Neuronal stem cell (in vitro differentiated cells): ENCODE results near the gene LUZP2.

Experiments
- DNase-seq: peaks from one replicate; pipeline ENCODE4 v3.0.0-alpha.2; 2013; ENCODE audit warnings: low spot score
- H2AFZ ChIP-seq: one replicate; pipeline ENCODE4 v1.6.1; 2013; ENCODE audit warnings: mild to moderate bottlenecking, low read length, inconsistent platforms
- H2AK5ac ChIP-seq: 2 replicates; pipeline ENCODE4 v1.6.1; 2013; ENCODE audit warnings: low read depth, mild to moderate bottlenecking, inconsistent platforms, low read length, moderate library complexity, mixed read lengths
- H2BK120ac ChIP-seq: 2 replicates; pipeline ENCODE4 v1.6.1; 2013; ENCODE audit warnings: low read depth, mild to moderate bottlenecking, inconsistent platforms, low read length, moderate library complexity, mixed read lengths
- H2BK12ac ChIP-seq: one replicate; pipeline ENCODE4 v1.6.1; 2013; ENCODE audit warnings: low read length, inconsistent platforms
- H2BK15ac ChIP-seq: 2 replicates; pipeline ENCODE4 v1.6.1; 2013; ENCODE audit warnings: mild to moderate bottlenecking, low read length, inconsistent platforms, mixed read lengths
- H2BK5ac ChIP-seq: one replicate; pipeline ENCODE4 v1.6.1; 2013; ENCODE audit warnings: inconsistent platforms, mild to moderate bottlenecking, low read length, moderate library complexity
- H3K14ac ChIP-seq: one replicate; pipeline ENCODE4 v1.6.1; 2013; ENCODE audit warnings: low read length, inconsistent platforms
- H3K18ac ChIP-seq: 2 replicates; pipeline ENCODE4 v1.6.1; 2013; ENCODE audit warnings: low read length, inconsistent platforms
- H3K23ac ChIP-seq: 2 replicates; pipeline ENCODE4 v1.6.1; 2013; ENCODE audit warnings: low read depth, mild to moderate bottlenecking, mixed read lengths, low read length, inconsistent platforms; ENCODE audit not compliant: poor library complexity
- H3K27ac ChIP-seq: replicated peaks from 3 replicates; pipeline ENCODE4 v1.5.1; 2013; ENCODE audit warnings: low read length, inconsistent platforms
- H3K27me3 ChIP-seq, 3 experiments: 2 replicates each; pipeline ENCODE4 v1.6.1; 2013; ENCODE audit warnings: low read length in 3 of 3, mild to moderate bottlenecking in 2 of 3, inconsistent platforms in 1 of 3, low read depth in 1 of 3, mixed read lengths in 1 of 3, moderate library complexity in 1 of 3; ENCODE audit not compliant: control insufficient read depth in 3 of 3, insufficient read depth in 3 of 3
- H3K36me3 ChIP-seq, 2 donors: replicated peaks in 1 of 2; 2 replicates each; pipeline ENCODE4 v1.6.1; 2013; ENCODE audit warnings: low read length in 2 of 2; ENCODE audit not compliant: control insufficient read depth in 2 of 2, insufficient read depth in 2 of 2
- H3K4ac ChIP-seq: 2 replicates; pipeline ENCODE4 v1.6.1; 2013; ENCODE audit warnings: inconsistent platforms, mild to moderate bottlenecking, low read length, moderate library complexity
- H3K4me1 ChIP-seq, 2 donors: 1 replicate in 1 of 2; 2 replicates in 1 of 2; pipeline ENCODE4 v1.6.1; 2013; ENCODE audit warnings: low read length in 2 of 2, low read depth in 1 of 2; ENCODE audit not compliant: control insufficient read depth in 2 of 2, insufficient read depth in 1 of 2
- H3K4me2 ChIP-seq: one replicate; pipeline ENCODE4 v1.6.1; 2013; ENCODE audit warnings: mild to moderate bottlenecking, low read length, inconsistent platforms; ENCODE audit not compliant: insufficient read depth, poor library complexity, severe bottlenecking
- H3K4me3 ChIP-seq, 2 donors: 2 replicates each; pipeline ENCODE4 v1.5.1; 2013; ENCODE audit warnings: low read length in 2 of 2, mild to moderate bottlenecking in 2 of 2, inconsistent platforms in 1 of 2, moderate library complexity in 1 of 2
- H3K79me1 ChIP-seq: one replicate; pipeline ENCODE4 v1.6.1; 2013; ENCODE audit warnings: low read depth, mild to moderate bottlenecking, inconsistent platforms, low read length, moderate library complexity
- H3K9ac ChIP-seq: one replicate; pipeline ENCODE4 v1.6.1; 2013; ENCODE audit warnings: mild to moderate bottlenecking, low read depth, low read length, inconsistent platforms; ENCODE audit not compliant: poor library complexity
- H3K9me3 ChIP-seq, 2 donors: replicated peaks in 1 of 2; 2 replicates each; pipeline versions ENCODE3 to v1.6.1; 2013; ENCODE audit warnings: low read length in 2 of 2, mild to moderate bottlenecking in 2 of 2, inconsistent platforms in 1 of 2, low read depth in 1 of 2, mixed read lengths in 1 of 2, moderate library complexity in 1 of 2; ENCODE audit not compliant: control insufficient read depth in 2 of 2, insufficient read depth in 1 of 2
- H4K8ac ChIP-seq: one replicate; pipeline ENCODE4 v1.6.1; 2013; ENCODE audit warnings: low read depth, mild to moderate bottlenecking, inconsistent platforms, low read length, moderate library complexity
- H4K91ac ChIP-seq: one replicate; pipeline ENCODE4 v1.6.1; 2013; ENCODE audit warnings: low read length, low read depth, mild to moderate bottlenecking, inconsistent platforms; ENCODE audit not compliant: poor library complexity
- WGBS, 2 donors: extraction: QIAGEN DNeasy Blood & Tissue Kit; methylation state at CpG; one replicate each; pipeline ENCODE4 v1.1.7; 2013; ENCODE audit warnings: missing lambda C conversion rate in 2 of 2, mixed read lengths in 1 of 2; ENCODE audit not compliant: insufficient read length in 2 of 2, insufficient replicate concordance in 1 of 2; ENCODE audit errors: extremely low coverage in 2 of 2; 5-methylcytosine and 5-hydroxymethylcytosine counted together

The LUZP2 gene

DNA sequence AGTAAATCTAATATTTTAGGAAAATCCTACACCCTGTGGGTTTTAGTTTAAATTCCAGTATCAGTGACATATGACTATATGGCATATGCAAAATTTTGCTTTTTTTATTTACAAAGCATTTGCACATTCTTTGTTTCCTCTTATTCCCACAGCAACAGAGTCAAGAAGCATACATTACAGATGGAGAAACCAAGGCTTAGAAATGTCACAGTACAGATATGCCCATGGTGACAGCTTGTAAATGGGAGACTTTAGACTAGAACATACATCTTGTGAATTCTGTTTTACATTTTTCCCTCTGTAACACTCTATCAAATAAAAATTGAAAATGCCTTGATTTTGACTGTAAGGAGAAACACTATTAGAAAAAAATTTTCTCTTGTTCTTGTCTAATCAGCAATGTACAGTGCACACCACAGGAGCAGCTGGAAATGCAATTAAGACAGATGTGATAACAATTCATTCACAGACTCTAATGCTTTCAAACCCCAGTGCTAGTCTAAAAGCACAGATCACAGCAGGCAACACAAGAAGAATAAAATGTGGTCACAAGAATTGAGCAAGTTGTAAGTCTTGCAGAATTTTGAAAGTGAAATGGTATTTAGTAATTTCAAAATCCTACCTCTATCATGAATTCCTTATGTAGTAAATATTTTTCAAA is 375.9 kb downstream of the LUZP2 start:
- H3K4me3 ChIP-seq = no peak overlapping the region
- no peaks in the 10 kb centered on the region for H3K4me1 ChIP-seq
- H3K9ac ChIP-seq = no peak overlapping the region
- H3K27me3 ChIP-seq = no peaks in the 10 kb centered on the region
- no peak for DNase-seq
- H2AFZ ChIP-seq = no peak overlapping the region
- H2BK5ac ChIP-seq = no peak overlapping the region
- H3K23ac ChIP-seq = no peak overlapping the region
- no peak overlapping the region for H2BK15ac ChIP-seq
- no peak overlapping the region for H4K91ac ChIP-seq
- no peak overlapping the region for H3K4me2 ChIP-seq
- no peaks in the 10 kb centered on the region for H3K36me3 ChIP-seq
- no peak overlapping the region for H4K8ac ChIP-seq
- H2AK5ac ChIP-seq = no peak overlapping the region
- H3K18ac ChIP-seq = no peak overlapping the region
- H2BK12ac ChIP-seq = no peak overlapping the region
- H3K79me1 ChIP-seq = peaks cover 3% of the 10 kb centered on the region
- H3K4ac ChIP-seq = no peak overlapping the region
- H3K27ac ChIP-seq = no peak overlapping the region
- H3K9me3 ChIP-seq = no peaks in the 10 kb centered on the region
- no peak overlapping the region for H2BK120ac ChIP-seq
- H3K14ac ChIP-seq = no peak overlapping the region

DNA sequence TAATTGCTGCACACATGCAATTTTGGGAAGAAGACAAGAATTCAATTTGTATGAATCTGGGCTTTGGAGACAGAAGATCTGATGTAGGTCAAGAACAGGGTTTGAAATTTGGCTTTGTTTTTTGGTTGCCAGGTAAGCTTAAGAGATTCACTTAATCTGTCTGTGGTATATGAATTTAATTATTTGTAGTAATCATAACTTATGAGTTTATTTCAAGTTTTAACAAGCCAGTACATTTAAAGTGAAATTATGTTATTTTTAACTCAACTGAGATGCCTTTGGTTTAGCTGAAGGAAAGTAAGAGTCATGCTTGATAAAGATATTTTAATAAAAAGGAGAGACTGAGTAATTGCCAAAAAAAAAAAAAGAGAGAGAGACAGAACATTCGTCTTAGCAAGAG is 384.1 kb downstream of the LUZP2 start:
- no peak overlapping the region for H3K4ac ChIP-seq
- no peak overlapping the region for H3K18ac ChIP-seq

DNA sequence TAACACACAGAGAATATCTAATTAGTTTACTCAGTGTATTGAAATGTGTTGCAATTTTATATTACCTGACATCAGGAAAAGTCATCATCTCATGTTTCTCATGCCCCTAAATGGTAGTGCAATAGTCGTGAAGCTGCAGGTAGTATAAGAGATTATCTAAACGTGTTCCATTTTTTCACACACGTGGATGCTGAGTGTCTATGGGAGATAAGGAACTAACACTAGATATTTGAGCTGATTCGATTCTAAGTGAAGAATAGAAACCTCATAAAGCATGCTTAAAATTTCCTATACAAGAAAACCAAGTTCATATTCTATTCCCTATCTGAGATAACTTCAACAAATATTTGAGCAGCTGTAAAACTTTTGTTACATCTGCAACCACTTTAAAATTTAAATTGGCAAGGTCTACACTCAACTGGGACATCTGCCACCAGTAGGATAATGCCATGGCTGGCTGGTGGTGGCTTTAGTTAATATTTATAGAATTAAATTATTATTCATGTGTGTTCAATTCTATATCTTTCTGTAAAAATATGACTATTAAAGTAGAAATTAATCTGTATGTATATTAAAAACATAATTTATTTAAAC is 388.8 kb downstream of the LUZP2 start:
- no peaks in the 10 kb centered on the region for H3K79me1 ChIP-seq
- no peak overlapping the region for H3K27ac ChIP-seq
- H2BK120ac ChIP-seq = no peak overlapping the region
- H3K18ac ChIP-seq = no peak overlapping the region
- no peak overlapping the region for H2AK5ac ChIP-seq
- no peaks in the 10 kb centered on the region for H3K9me3 ChIP-seq
- H4K91ac ChIP-seq = no peak overlapping the region
- H3K9ac ChIP-seq = no peak overlapping the region
- no peak overlapping the region for H2BK12ac ChIP-seq
- H3K14ac ChIP-seq = no peak overlapping the region
- no peak overlapping the region for H2AFZ ChIP-seq
- no peak overlapping the region for H3K4me2 ChIP-seq
- H3K23ac ChIP-seq = no peak overlapping the region
- no peak for DNase-seq
- WGBS, 2 donors = no CpG with 5 or more reads among the region's 4 CpGs
- no peaks in the 10 kb centered on the region for H3K36me3 ChIP-seq
- no peak overlapping the region for H2BK15ac ChIP-seq
- no peak overlapping the region for H2BK5ac ChIP-seq
- H3K4ac ChIP-seq = no peak overlapping the region
- H3K4me1 ChIP-seq = no peaks in the 10 kb centered on the region
- H3K27me3 ChIP-seq = no peaks in the 10 kb centered on the region
- no peak overlapping the region for H4K8ac ChIP-seq
- no peak overlapping the region for H3K4me3 ChIP-seq

More for the DNA sequence above, 384.1 kb downstream of the LUZP2 start:
- Histone ChIP-seq H2BK12ac (no peak overlapping the region), H2BK5ac (no peak overlapping the region), H4K8ac (no peak overlapping the region), H3K9ac (no peak overlapping the region), H3K4me2 (no peak overlapping the region), H2AFZ (no peak overlapping the region), H3K36me3 (no peaks in the 10 kb centered on the region), H2BK15ac (no peak overlapping the region), H3K9me3 (no peaks in the 10 kb centered on the region), H3K79me1 (no peaks in the 10 kb centered on the region), H3K4me1 (no peaks in the 10 kb centered on the region), H3K14ac (no peak overlapping the region), H2BK120ac (no peak overlapping the region), H3K23ac (no peak overlapping the region), H3K27me3 (no peaks in the 10 kb centered on the region), H3K4me3 (no peak overlapping the region), H2AK5ac (no peak overlapping the region), H3K27ac (no peak overlapping the region), H4K91ac (no peak overlapping the region)
- WGBS, 2 donors = no CpG with 5 or more reads among the region's 1 CpG
- no peak for DNase-seq

DNA sequence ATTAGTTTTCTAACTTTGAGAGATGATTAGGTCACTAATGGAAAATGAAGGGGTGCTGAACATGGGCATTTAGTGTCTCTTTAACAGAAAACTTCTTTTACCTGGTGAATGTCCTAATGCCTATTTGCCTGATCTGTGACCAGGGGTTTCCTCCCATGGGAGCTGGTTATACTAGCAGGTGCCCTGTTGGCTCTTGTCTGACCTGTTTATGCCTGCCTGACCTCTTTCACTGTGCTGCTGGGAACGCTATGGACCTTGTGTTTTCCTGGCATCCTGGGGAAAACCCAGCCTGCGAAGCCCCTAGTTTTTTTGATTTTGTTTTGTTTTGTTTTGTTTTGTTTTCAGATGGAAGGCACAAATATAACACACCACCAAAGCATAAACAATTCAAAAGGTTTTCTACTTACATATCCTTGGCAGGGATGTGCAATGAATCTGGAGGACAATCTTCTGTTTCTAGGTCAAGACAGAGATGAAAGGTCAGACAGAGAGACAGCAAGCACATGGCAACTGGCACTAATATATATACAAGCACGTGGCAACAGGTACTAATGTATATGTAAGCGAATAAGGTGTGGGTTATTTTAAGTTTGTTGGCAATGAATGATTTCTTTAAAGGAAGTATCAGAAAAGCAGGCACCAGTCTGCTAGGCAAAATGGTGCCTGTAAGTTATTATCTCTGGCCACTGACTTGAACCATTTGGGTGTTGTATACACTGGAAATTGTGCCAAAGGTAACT is 390.2 kb downstream of the LUZP2 start:
- H3K4me2 ChIP-seq = no peak overlapping the region
- H2BK15ac ChIP-seq = no peak overlapping the region
- no peaks in the 10 kb centered on the region for H3K36me3 ChIP-seq
- H2AK5ac ChIP-seq = no peak overlapping the region
- no peak overlapping the region for H2BK5ac ChIP-seq
- no peak for DNase-seq
- no peak overlapping the region for H3K4ac ChIP-seq
- H2BK12ac ChIP-seq = no peak overlapping the region
- no peak overlapping the region for H3K18ac ChIP-seq
- no peak overlapping the region for H4K91ac ChIP-seq
- no peak overlapping the region for H3K14ac ChIP-seq
- no peak overlapping the region for H3K23ac ChIP-seq
- no peak overlapping the region for H3K27ac ChIP-seq
- H2BK120ac ChIP-seq = no peak overlapping the region
- WGBS, 2 donors = 100% methylated on average over 1 of the region's 4 CpGs; no CpG with 5 or more reads in 1 of the 2 donors
- no peaks in the 10 kb centered on the region for H3K79me1 ChIP-seq
- no peak overlapping the region for H4K8ac ChIP-seq
- no peaks in the 10 kb centered on the region for H3K4me1 ChIP-seq
- H3K27me3 ChIP-seq = no peaks in the 10 kb centered on the region
- no peaks in the 10 kb centered on the region for H3K9me3 ChIP-seq
- H3K9ac ChIP-seq = no peak overlapping the region
- no peak overlapping the region for H3K4me3 ChIP-seq
- H2AFZ ChIP-seq = no peak overlapping the region
